MG63 (cell line): ENCODE measurements around the gene OR2M3. TPM values are rescaled to one million over a fixed set of nuclear protein-coding genes. Genes with fewer than 3 reads are reported as not detected.

ENCODE experiments used
- DNase-seq: peaks from one replicate; pipeline ENCODE4 v3.0.0-alpha.2; 2020
- H3K27me3 ChIP-seq: fragments of 250-450 bp; sonication (Bioruptor Pico); 2 replicates; pipeline ENCODE4 v1.5.1; 2020; ENCODE audit warnings: mild to moderate bottlenecking, moderate library complexity
- H3K36me3 ChIP-seq: fragments of 250-450 bp; sonication (Bioruptor Pico); 2 replicates; pipeline ENCODE4 v1.5.1; 2020; ENCODE audit warnings: mild to moderate bottlenecking, moderate library complexity
- H3K4me3 ChIP-seq: fragments of 250-450 bp; sonication (Bioruptor Pico); 2 replicates; pipeline ENCODE4 v1.5.1; 2020; ENCODE audit warnings: mild to moderate bottlenecking, moderate library complexity
- H3K9me3 ChIP-seq: fragments of 250-450 bp; sonication (Bioruptor Pico); 2 replicates; pipeline ENCODE4 v1.5.1; 2020; ENCODE audit warnings: mild to moderate bottlenecking, moderate library complexity
- total RNA-seq: library from RNA; depleted of rRNA; stranded (reverse); fragments of >200 nt; shearing (Covaris generic); gene quantifications from 2 replicates; pipeline ENCODE4 v1.2.3, GENCODE V29; 2014; ENCODE audit warnings: low replicate concordance; rRNA removed

The OR2M3 gene, protein sequence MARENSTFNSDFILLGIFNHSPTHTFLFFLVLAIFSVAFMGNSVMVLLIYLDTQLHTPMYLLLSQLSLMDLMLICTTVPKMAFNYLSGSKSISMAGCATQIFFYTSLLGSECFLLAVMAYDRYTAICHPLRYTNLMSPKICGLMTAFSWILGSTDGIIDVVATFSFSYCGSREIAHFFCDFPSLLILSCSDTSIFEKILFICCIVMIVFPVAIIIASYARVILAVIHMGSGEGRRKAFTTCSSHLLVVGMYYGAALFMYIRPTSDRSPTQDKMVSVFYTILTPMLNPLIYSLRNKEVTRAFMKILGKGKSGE
- total RNA-seq, result not detected in 2 replicates

DNA sequence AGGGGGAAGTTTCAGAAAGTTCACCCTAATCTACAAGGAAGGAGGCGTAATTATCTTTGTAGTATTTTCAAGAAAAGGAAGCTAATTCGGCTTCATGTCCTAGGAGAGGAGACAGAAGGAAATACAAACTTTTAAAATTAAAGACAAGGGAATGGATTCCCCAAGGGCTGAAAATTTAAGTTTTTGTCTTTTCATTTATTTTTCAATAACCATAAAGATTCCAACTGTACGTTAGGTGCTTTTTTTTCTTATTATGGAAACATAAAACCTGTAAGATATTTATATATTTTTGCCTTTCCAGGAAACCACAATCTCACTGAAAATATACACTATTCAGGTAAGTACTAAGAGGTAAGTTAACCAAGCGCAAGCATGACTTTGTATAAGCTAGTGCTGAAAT, at the start of gene OR2M3:
Gene OR2M3 (plus strand): TSS at position 301 of the 400 bp plus-strand sequence. CDS start 5,803 bp downstream, outside the sequence.
- Histone ChIP-seq H3K27me3 (no peaks in the 10 kb centered on the region), H3K4me3 (no peak within 1 kb of the TSS), H3K9me3 (no peaks in the 10 kb centered on the region), H3K36me3 (no peaks in the 10 kb centered on the region)
- DNase-seq, result no peak

GRCh38 chr1:248152056-248152827, 44.8 kb upstream of the OR2M3 start:
- H3K27me3 ChIP-seq, result no peaks in the 10 kb centered on the region
- no peak overlapping the region for H3K4me3 ChIP-seq
- no peaks in the 10 kb centered on the region for H3K36me3 ChIP-seq
- H3K9me3 ChIP-seq, result peaks cover 5% of the 10 kb centered on the region
- no peak for DNase-seq

GRCh38 chr1:248155927-248156326, 41.1 kb upstream of the OR2M3 start:
- H3K27me3 ChIP-seq, result no peaks in the 10 kb centered on the region
- no peak overlapping the region for H3K4me3 ChIP-seq
- H3K9me3 ChIP-seq, result no peaks in the 10 kb centered on the region
- no peak for DNase-seq
- no peaks in the 10 kb centered on the region for H3K36me3 ChIP-seq

DNA sequence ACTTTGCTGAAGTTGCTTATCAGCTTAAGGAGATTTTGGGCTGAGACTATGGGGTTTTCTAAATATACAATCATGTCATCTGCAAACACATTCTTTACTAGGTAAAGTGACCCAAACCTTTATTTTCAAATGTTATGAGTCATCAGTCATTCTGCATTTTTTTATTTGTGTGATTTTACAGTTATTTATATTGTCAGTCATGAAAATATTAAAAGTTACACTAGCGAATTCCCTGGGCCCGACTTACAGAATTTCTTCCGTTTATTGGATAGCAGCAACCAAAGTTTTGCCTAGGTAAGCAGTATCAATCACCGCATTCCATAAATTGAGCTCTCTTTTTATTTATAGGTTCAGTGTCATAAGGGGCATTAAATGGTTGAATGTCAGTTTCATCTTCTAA, 38.3 kb upstream of the OR2M3 start:
- DNase-seq, result no peak
- Histone ChIP-seq H3K36me3 (no peaks in the 10 kb centered on the region), H3K4me3 (no peak overlapping the region), H3K27me3 (no peaks in the 10 kb centered on the region), H3K9me3 (no peaks in the 10 kb centered on the region)

- no peak overlapping the region for H3K4me3 ChIP-seq
- DNase-seq, result no peak
- H3K36me3 ChIP-seq, result no peaks in the 10 kb centered on the region
- no peaks in the 10 kb centered on the region for H3K27me3 ChIP-seq
- H3K9me3 ChIP-seq, result no peaks in the 10 kb centered on the region
Observed at GRCh38 chr1:248164031-248164430, 33.0 kb upstream of the OR2M3 start.

- no peak for DNase-seq
- no peak overlapping the region for H3K4me3 ChIP-seq
- H3K27me3 ChIP-seq, result no peaks in the 10 kb centered on the region
- no peaks in the 10 kb centered on the region for H3K36me3 ChIP-seq
- H3K9me3 ChIP-seq, result no peaks in the 10 kb centered on the region
Observed at GRCh38 chr1:248165186-248165585, 31.9 kb upstream of the OR2M3 start.

GRCh38 chr1:248174521-248174920, 22.5 kb upstream of the OR2M3 start, which contains the start of gene OR2M2:
TSS of gene OR2M2 (plus strand) at chr1:248174821. CDS start at chr1:248179986, 5,165 bp downstream.
- DNase-seq, result no peak
- Histone ChIP-seq H3K9me3 (no peaks in the 10 kb centered on the region), H3K36me3 (no peaks in the 10 kb centered on the region), H3K27me3 (no peaks in the 10 kb centered on the region), H3K4me3 (no peak within 1 kb of the TSS)

GRCh38 chr1:248183996-248184395, 13.1 kb upstream of the OR2M3 start:
- Histone ChIP-seq H3K9me3 (no peaks in the 10 kb centered on the region; the same call in 1 of the 2 replicates), H3K27me3 (no peaks in the 10 kb centered on the region), H3K36me3 (no peaks in the 10 kb centered on the region), H3K4me3 (no peak overlapping the region)
- DNase-seq, result no peak

DNA sequence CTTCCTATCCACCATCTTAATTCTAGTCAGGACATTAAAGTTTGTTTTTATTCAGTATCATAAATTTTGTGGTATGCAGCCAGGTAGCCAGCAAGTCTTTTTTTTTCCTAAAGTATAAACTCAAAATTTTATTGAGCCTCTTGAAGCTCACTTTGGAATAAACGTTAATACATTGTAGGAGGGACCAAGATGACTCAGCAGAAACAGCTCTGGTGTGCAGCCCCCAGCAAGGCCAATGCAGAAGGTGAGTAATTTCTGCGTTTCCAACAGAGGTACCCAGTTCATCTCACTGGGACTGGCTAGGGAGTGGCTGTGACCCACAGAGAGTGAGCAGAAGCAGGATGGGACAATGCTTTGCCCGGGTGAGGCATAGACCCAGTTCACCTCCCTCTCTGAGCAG, 9.7 kb upstream of the OR2M3 start:
- Histone ChIP-seq H3K36me3 (no peaks in the 10 kb centered on the region), H3K27me3 (no peaks in the 10 kb centered on the region), H3K9me3 (no peaks in the 10 kb centered on the region; the same call in 1 of the 2 replicates), H3K4me3 (no peak overlapping the region)
- no peak for DNase-seq

GRCh38 chr1:248189026-248189425, 8.0 kb upstream of the OR2M3 start:
- Histone ChIP-seq H3K9me3 (no peaks in the 10 kb centered on the region), H3K4me3 (no peak overlapping the region), H3K36me3 (no peaks in the 10 kb centered on the region), H3K27me3 (no peaks in the 10 kb centered on the region)
- DNase-seq, result no peak

DNA sequence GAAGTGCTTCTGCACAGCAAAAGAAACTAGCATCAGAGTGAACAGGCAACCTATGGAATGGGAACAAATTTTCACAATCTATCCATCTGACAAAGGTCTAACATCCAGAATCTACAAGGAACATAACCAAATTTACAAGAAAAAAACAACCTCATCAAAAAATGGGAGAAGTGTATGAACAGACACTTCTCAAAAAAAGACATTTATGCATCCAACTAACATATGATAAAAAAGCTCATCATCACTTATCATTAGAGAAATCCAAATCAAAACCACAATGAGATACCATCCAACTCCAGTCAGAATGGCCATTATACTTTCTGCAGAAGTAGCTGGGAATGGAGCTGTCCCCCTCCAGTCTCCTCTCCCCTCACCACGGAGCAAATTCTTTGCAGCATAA, 2.9 kb upstream of the OR2M3 start:
- no peaks in the 10 kb centered on the region for H3K27me3 ChIP-seq
- H3K36me3 ChIP-seq, result no peaks in the 10 kb centered on the region
- no peaks in the 10 kb centered on the region for H3K9me3 ChIP-seq
- no peak for DNase-seq
- no peak overlapping the region for H3K4me3 ChIP-seq

DNA sequence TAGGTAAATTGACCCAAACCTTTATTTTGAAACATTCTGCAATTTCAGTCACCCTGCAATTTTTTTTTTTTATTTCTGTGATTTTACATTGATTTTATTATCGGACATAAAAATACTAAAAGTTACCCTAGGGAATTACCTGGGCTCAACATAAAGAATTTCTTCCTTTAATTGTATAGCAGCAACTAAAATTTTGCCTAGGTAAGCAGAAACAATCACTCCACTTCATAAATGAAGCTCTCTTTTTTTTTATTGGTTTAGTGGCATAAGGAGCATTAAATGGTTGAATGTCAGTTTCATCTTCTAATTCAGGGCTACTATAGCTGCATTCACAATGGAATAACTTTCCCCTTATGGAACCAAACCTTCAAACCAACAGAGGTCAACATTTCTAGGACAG, 18.8 kb downstream of the OR2M3 start:
- Histone ChIP-seq H3K36me3 (no peaks in the 10 kb centered on the region), H3K4me3 (no peak overlapping the region), H3K9me3 (peaks cover 2% of the 10 kb centered on the region), H3K27me3 (no peaks in the 10 kb centered on the region)
- no peak for DNase-seq

- no peak overlapping the region for H3K4me3 ChIP-seq
- H3K9me3 ChIP-seq, result peaks cover 12% of the 10 kb centered on the region
- no peak for DNase-seq
- H3K27me3 ChIP-seq, result no peaks in the 10 kb centered on the region
- no peaks in the 10 kb centered on the region for H3K36me3 ChIP-seq
Observed at GRCh38 chr1:248225537-248225936, 28.5 kb downstream of the OR2M3 start.

- H3K36me3 ChIP-seq, result no peaks in the 10 kb centered on the region
- DNase-seq, result no peak
- H3K27me3 ChIP-seq, result no peaks in the 10 kb centered on the region
- peaks cover 12% of the 10 kb centered on the region for H3K9me3 ChIP-seq
- no peak overlapping the region for H3K4me3 ChIP-seq
Observed at GRCh38 chr1:248229360-248229908, 32.4 kb downstream of the OR2M3 start.

DNA sequence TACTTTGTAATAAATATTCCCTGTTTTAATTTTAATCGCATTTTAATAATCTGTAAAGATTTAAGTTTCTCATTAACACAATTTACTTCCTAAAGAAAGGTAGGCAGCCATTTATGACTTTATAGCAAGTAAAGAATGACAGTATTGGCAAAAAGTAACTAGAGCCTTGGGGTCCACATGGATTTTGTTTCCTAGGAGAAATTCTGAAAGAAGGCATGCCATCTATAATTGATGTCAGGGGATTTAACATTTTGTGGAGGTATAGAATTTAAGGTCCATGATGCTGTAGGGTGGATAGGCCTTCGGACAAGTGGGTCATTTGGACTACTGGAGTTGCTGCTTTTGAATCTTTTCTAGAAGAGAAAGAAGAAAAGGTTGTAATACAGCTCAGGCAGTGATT, 34.1 kb downstream of the OR2M3 start, which contains the start of gene OR2M4:
Gene OR2M4 (plus strand): TSS at position 301 of the 400 bp plus-strand sequence. CDS start 7,512 bp downstream, outside the sequence.
- H3K9me3 ChIP-seq, result peaks cover 10% of the 10 kb centered on the region
- no peak for DNase-seq
- H3K27me3 ChIP-seq, result no peaks in the 10 kb centered on the region
- H3K4me3 ChIP-seq, result no peak within 1 kb of the TSS
- no peaks in the 10 kb centered on the region for H3K36me3 ChIP-seq

- Histone ChIP-seq H3K36me3 (no peaks in the 10 kb centered on the region), H3K27me3 (no peaks in the 10 kb centered on the region), H3K9me3 (no peaks in the 10 kb centered on the region; the same call in 1 of the 2 replicates), H3K4me3 (no peak overlapping the region)
- no peak for DNase-seq
Observed at GRCh38 chr1:248239478-248239877, 42.4 kb downstream of the OR2M3 start.

DNA sequence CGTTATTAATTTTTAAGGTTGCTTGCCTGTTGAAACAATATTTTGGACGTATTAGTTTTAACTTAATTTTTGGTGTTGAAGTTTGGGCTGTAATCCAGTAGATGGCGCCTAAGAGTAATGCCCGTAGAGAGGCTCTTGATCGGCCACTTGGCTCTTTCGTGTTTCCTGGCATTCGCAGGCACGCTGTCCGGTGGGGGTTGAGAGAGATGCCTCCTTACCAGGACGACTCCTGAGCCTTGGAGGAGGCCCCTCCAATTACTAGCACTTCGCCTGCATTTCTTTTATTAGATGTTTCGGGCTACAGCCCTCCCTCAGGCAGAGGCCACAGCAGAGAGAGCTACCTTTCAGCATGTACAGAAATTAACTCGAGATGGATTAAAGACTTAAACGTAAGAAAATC, 46.1 kb downstream of the OR2M3 start:
- Histone ChIP-seq H3K36me3 (no peaks in the 10 kb centered on the region), H3K4me3 (no peak overlapping the region), H3K9me3 (no peaks in the 10 kb centered on the region), H3K27me3 (no peaks in the 10 kb centered on the region)
- peak; percentile 58 for DNase-seq
